CD4-positive, alpha-beta T cell (primary cell): ENCODE results near the gene GALNT12. TPM values are rescaled to one million over a fixed set of nuclear protein-coding genes. Genes with fewer than 3 reads are reported as not detected.

Source experiments
- ATAC-seq: fragments of 200-7000 bp; cut with Tn5 transposase; one replicate; pipeline ENCODE4 v1.10.0; 2022; ENCODE audit warnings: mild to moderate bottlenecking; ENCODE audit not compliant: poor library complexity
- CTCF ChIA-PET: fragments of 350-600 bp; sonication (Branson Sonifier 250); formaldehyde crosslinking; loops from one replicate; lab custom pipeline; 2021; ENCODE audit warnings: antibody characterized with exemption, inconsistent platforms; lab: Charles Lee
- POLR2A ChIA-PET: fragments of 350-600 bp; sonication (Branson Sonifier 250); formaldehyde crosslinking; loops from one replicate; lab custom pipeline; 2021; ENCODE audit warnings: antibody characterized with exemption, inconsistent platforms; lab: Charles Lee
- DNase-seq, 14 experiments: peaks; one replicate each; pipeline ENCODE4 v3.0.0-alpha.2; 2013 to 2020; ENCODE audit warnings: mixed read lengths in 2 of 14
- H3K27ac ChIP-seq, 2 donors: one replicate each; pipeline versions ENCODE4 v1.5.1 to v1.7.0; 2013; ENCODE audit warnings: low read length in 2 of 2, low read depth in 1 of 2, mild to moderate bottlenecking in 1 of 2
- H3K27me3 ChIP-seq, 2 experiments: 1 replicate in 1 of 2; 2 replicates in 1 of 2; pipeline versions ENCODE4 v1.6.1 to v1.7.0; 2013; ENCODE audit warnings: low read length in 2 of 2, control low read depth in 1 of 2, mild to moderate bottlenecking in 1 of 2, moderate library complexity in 1 of 2; ENCODE audit not compliant: insufficient read depth in 2 of 2, control insufficient read depth in 1 of 2
- H3K36me3 ChIP-seq: one replicate; pipeline ENCODE4 v1.6.1; 2013; ENCODE audit warnings: low read length, control low read depth; ENCODE audit not compliant: insufficient read depth
- H3K4me1 ChIP-seq: one replicate; pipeline ENCODE4 v1.6.1; 2013; ENCODE audit warnings: low read length, control low read depth; ENCODE audit not compliant: insufficient read depth
- H3K4me3 ChIP-seq: one replicate; pipeline ENCODE4 v1.5.1; 2013; ENCODE audit warnings: mild to moderate bottlenecking, low read length, moderate library complexity
- H3K9me3 ChIP-seq, 2 experiments: 1 replicate in 1 of 2; 2 replicates in 1 of 2; pipeline versions ENCODE4 v1.6.1 to v1.7.0; 2013; ENCODE audit warnings: low read length in 2 of 2, mild to moderate bottlenecking in 2 of 2, control low read depth in 1 of 2, moderate library complexity in 1 of 2; ENCODE audit not compliant: control insufficient read depth in 1 of 2, insufficient read depth in 1 of 2
- H3K27ac Mint-ChIP-seq: one replicate; pipeline ENCODE4 v1.8.0; 2020; ENCODE audit warnings: mixed read lengths
- H3K27me3 Mint-ChIP-seq: one replicate; pipeline ENCODE4 v1.8.0; 2021; ENCODE audit warnings: mixed read lengths
- H3K36me3 Mint-ChIP-seq: one replicate; pipeline ENCODE4 v1.8.0; 2021; ENCODE audit warnings: low read depth, mixed read lengths
- H3K4me1 Mint-ChIP-seq: one replicate; pipeline ENCODE4 v1.8.0; 2021; ENCODE audit warnings: low read depth, mixed read lengths
- H3K4me3 Mint-ChIP-seq: one replicate; pipeline ENCODE4 v1.8.0; 2020; ENCODE audit warnings: mild to moderate bottlenecking, mixed read lengths
- H3K9me3 Mint-ChIP-seq: one replicate; pipeline ENCODE4 v1.8.0; 2020; ENCODE audit warnings: mixed read lengths
- intact Hi-C, 2 experiments: fragments of 100-400 bp; cut with DNase I in 1 of 2; cut with micrococcal nuclease in 1 of 2; formaldehyde crosslinking; loops; one replicate each; pipeline versions ENCODE4 v1.15.1 to v1.9.0; 2023 to 2025; cut with DNase I, micrococcal nuclease
- total RNA-seq, 174 experiments: library from RNA in 2 of 174; stranded (reverse) in 2 of 174; gene quantifications; one replicate each; pipeline ENCODE4 v1.2.3 and lab custom pipeline; 2021 to 2026
- TF ChIP-seq, protein P1 (sequence below): fragments of 200-600 bp; IDR thresholded peaks from one replicate; pipeline ENCODE4 v1.8.0; 2022; ENCODE audit warnings: antibody characterized with exemption, mild to moderate bottlenecking

Gene GALNT12
- total RNA-seq, 2 experiments from 2014 or later: 8.7 to 11.5 TPM

DNA sequence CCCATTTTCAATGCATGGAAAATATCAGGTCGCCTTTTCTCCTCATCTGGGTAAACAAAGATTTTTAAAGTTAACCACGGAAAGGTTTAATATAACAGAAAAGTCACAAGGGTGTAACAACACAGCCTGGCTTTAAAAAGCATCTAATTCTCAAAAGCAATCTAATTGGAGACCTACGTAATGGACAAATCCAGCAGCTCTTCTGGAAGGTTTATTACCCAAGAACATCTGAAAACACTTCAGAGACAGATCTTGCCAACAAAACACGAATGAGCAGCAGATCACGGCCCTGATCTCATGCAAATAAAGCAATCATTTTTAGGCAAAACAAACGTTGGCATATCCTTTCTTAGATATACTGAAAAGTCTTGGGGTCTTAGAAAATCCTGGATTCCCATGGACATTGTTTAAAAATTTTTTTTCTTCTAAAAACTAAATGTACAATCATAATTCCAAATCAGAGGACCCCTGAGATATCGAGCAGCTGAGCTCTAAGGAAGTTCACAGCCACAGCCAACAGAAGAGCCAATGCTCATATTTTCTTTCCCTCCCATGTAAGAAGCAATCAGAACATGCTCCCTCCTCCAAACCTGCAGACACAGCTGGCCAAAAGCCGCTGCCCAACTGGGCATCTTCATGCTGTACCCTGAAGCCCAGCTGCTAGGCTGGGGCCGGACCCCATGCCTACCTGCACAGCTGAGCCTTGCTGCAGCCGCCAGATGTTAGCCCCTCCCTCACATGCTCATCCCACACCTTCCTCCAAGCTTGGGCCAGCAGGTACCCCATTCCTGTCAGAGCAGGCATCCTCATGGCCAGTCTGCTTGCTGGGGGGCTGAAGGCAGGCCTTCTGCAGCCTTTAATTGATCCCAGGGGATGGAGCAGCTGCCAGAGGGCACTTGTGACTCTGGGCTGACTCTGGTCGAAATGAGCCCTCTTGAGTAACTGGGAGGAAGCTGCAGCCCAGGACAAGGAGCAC, 22.4 kb upstream of the GALNT12 start:
- Histone ChIP-seq H3K27ac (no peak overlapping the region), H3K4me1 (no peaks in the 10 kb centered on the region), H3K9me3 (no peaks in the 10 kb centered on the region), H3K36me3 (peaks cover 15% of the 10 kb centered on the region), H3K27me3 (no peaks in the 10 kb centered on the region), H3K4me3 (no peak overlapping the region)
- intact Hi-C loops: no loop called here
- no peaks in the 10 kb centered on the region for H3K9me3 Mint-ChIP-seq
- H3K4me3 Mint-ChIP-seq: no peak overlapping the region
- CTCF ChIA-PET: no interaction called here
- H3K36me3 Mint-ChIP-seq: peaks cover 45% of the 10 kb centered on the region
- POLR2A ChIA-PET: no interaction called here
- TF ChIP-seq, protein P1, sequence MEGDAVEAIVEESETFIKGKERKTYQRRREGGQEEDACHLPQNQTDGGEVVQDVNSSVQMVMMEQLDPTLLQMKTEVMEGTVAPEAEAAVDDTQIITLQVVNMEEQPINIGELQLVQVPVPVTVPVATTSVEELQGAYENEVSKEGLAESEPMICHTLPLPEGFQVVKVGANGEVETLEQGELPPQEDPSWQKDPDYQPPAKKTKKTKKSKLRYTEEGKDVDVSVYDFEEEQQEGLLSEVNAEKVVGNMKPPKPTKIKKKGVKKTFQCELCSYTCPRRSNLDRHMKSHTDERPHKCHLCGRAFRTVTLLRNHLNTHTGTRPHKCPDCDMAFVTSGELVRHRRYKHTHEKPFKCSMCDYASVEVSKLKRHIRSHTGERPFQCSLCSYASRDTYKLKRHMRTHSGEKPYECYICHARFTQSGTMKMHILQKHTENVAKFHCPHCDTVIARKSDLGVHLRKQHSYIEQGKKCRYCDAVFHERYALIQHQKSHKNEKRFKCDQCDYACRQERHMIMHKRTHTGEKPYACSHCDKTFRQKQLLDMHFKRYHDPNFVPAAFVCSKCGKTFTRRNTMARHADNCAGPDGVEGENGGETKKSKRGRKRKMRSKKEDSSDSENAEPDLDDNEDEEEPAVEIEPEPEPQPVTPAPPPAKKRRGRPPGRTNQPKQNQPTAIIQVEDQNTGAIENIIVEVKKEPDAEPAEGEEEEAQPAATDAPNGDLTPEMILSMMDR: no peak
- no peaks in the 10 kb centered on the region for H3K4me1 Mint-ChIP-seq
- ATAC-seq: no peak
- H3K27ac Mint-ChIP-seq: no peak overlapping the region
- no peak for DNase-seq
- no peaks in the 10 kb centered on the region for H3K27me3 Mint-ChIP-seq

DNA sequence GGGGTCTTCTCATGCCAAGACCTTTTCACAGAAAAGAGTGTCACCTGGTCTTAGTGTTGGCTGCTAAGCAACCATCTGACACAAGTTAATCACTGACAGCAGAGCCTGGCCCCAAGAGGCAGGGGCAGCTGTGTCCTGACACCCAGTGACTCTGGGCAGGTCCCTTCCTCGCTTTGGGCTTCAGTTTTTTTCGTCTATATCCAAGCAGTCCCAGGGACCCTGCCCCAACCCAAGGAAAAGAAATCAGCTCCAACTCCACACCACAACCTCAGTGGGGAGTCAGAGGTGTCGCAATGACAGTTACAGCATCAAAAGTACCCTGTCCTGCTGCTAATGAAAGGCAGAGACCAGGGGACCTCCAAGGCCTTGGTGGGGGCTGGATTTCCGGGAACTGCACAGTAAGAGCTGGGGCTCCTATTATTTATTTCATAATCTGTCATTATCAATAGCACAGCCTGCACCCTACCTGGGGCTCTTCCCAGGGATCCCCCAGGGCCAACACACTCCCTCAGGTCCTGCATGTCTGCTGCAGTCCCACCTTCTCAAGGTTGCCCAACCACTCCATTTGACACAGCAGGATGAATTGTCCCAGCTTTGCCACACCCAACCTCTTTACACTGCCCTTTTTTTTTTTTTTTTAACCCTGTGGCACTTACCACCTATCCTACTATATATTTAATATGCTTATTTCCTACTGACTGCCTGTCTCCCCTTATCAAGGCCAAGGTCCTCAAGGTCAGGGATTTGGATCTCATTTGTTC, 20.5 kb upstream of the GALNT12 start:
- H3K27me3 ChIP-seq: no peaks in the 10 kb centered on the region
- no peak overlapping the region for H3K4me3 ChIP-seq
- Mint-ChIP-seq H3K36me3 (peaks cover 39% of the 10 kb centered on the region), H3K4me1 (peaks cover 9% of the 10 kb centered on the region), H3K4me3 (no peak overlapping the region), H3K27ac (no peak overlapping the region), H3K27me3 (no peaks in the 10 kb centered on the region), H3K9me3 (no peaks in the 10 kb centered on the region)
- peaks cover 9% of the 10 kb centered on the region for H3K4me1 ChIP-seq
- ChIA-PET CTCF (no interaction called here), POLR2A (no interaction called here)
- intact Hi-C loops: no loop called here
- no peak overlapping the region for H3K27ac ChIP-seq
- DNase-seq (no peak), ATAC-seq (no peak)
- H3K9me3 ChIP-seq: no peaks in the 10 kb centered on the region
- TF ChIP-seq, protein P1: no peak
- H3K36me3 ChIP-seq: peaks cover 12% of the 10 kb centered on the region

DNA sequence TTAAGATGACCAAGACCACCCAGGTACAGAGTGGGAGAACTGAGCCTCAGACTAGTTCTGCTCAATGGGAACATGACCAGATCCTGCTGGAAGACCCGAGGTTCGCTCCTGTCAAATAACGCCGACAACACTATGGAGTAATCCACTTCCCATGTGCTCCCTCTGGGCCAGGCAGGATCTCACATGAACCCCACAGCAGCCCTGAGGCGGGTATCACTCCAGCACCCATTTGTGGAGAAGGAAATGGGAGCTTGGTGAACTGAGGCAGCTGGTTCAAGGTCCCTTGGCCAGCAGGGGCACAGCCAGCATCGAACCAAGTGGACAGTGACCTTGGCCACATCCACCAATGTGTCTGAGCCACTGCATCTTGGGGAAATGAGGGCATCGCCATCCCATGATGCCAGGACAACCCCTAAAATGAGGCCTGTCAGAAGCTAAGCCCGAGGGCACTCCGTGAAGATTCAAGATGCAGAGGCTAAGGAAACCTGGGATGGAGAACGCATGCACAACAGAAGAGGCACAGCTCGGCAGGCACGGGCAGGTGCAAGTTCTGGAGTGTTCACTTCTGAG, 19.6 kb upstream of the GALNT12 start:
- ATAC-seq (no peak), DNase-seq (no peak)
- Mint-ChIP-seq H3K27ac (no peak overlapping the region), H3K4me3 (no peak overlapping the region), H3K36me3 (peaks cover 29% of the 10 kb centered on the region), H3K27me3 (no peaks in the 10 kb centered on the region), H3K4me1 (peaks cover 15% of the 10 kb centered on the region), H3K9me3 (no peaks in the 10 kb centered on the region)
- H3K27ac ChIP-seq: no peak overlapping the region
- TF ChIP-seq, protein P1: no peak
- ChIA-PET CTCF (no interaction called here), POLR2A (no interaction called here)
- no peaks in the 10 kb centered on the region for H3K27me3 ChIP-seq
- peaks cover 9% of the 10 kb centered on the region for H3K36me3 ChIP-seq
- no peaks in the 10 kb centered on the region for H3K9me3 ChIP-seq
- intact Hi-C loops: no loop called here
- no peak overlapping the region for H3K4me3 ChIP-seq
- peaks cover 9% of the 10 kb centered on the region for H3K4me1 ChIP-seq
